Measurements from ENCODE around the gene CD14. TPM values are rescaled to one million over a fixed set of nuclear protein-coding genes. Genes with fewer than 3 reads are reported as not detected.

Gene CD14
- 1.4 and 6.8 TPM in 2 replicates for total RNA-seq

DNA sequence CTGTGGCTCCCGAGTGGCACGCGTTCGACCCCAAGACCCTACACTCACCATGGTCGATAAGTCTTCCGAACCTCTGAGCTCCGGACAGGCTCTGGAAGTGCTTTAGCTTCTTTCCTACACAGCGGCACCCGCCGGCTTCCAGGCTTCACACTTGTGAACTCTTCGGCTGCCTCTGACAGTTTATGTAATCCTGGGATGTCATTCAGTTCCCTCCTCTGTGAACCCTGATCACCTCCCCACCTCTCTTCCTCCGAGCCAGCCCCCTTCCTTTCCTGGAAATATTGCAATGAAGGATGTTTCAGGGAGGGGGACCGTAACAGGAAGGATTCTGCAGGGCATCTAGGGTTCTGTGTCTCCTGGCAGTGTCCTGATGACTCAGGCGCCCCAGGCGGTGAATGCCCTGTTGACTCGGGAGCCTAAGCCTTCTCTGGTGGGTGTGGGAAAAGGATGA lies at the start of gene CD14:
CD14 (minus strand) TSS at position 155 of the 451 bp plus-strand sequence; CDS start at position 51, 104 bp downstream.

DNA sequence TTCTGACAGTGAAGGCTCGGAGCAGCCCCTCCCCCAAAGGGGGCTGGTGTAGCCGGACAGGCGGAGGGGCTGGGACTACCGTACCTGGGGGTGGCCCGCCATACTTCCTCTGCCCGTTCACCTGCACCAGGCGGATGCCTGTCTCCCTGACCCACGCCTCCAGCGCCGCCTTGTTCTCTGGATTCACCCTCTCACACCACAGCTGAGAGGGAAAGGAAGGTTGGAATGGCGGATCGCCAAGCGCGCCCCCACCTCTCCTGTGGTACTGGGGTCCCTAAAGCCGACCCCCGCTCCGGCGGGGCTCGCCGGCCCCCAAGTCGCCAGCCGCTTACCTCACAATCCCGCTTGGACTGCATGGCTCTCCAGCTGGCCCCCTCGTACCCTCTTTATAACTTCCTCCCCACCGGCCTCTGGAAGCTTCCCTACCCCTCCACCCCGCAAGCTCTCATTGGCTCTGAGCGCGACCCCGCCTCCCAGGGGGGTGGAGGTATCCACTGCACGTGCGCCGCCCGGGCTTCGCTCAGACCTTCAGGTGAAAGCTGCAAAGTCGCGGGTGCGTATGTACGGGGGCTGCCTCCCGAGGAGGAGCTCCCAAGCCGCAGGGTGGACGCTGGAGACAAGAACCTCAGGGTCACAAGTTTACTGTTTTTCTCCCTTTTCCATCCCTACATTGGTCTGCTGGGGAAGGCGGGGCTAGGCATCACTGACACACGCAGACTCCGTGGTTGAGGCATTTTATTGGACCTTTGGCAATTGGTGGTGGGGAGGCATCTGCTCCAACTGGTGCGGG lies 40.4 kb upstream of the CD14 start, which contains the start of gene DND1:
DND1 (minus strand) TSS at position 390 of the 790 bp plus-strand sequence; CDS start at position 356, 34 bp downstream.

DNA sequence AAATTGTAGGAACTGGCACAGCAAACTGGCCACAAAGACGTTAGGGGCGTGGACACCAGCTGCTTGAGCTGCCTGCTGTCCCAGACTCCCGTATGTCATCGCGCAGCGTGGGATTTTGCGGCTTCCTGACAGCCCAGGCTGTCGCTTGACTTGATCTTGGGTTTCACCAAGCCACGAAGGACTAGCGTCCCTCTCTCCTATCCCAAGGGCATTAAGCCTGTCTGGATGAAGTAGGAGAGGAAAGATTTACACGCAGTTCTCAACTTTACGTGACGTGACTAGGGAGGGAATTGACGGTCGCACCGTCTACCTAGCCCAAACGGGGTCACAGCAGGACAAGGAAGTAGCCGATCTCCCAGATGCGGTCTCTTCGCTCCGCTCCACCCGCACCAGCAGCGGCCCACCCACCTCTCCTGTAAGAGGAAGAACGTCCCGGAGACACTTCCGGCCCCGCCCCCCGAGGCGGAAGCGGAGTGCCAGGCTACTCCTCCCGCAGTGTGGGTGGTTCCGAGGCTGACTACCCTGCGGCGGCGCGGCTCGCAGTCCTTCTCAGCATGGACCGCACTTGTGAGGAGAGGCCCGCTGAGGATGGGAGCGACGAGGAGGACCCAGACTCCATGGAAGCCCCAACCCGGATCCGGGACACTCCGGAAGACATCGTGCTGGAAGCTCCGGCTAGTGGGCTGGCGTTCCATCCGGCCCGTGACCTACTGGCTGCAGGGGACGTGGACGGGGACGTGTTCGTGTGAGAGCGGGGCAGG lies 31.6 kb upstream of the CD14 start, which contains the start of gene WDR55:
WDR55 (plus strand) TSS at position 546 of the 761 bp plus-strand sequence; CDS start at position 555, 9 bp downstream.

DNA sequence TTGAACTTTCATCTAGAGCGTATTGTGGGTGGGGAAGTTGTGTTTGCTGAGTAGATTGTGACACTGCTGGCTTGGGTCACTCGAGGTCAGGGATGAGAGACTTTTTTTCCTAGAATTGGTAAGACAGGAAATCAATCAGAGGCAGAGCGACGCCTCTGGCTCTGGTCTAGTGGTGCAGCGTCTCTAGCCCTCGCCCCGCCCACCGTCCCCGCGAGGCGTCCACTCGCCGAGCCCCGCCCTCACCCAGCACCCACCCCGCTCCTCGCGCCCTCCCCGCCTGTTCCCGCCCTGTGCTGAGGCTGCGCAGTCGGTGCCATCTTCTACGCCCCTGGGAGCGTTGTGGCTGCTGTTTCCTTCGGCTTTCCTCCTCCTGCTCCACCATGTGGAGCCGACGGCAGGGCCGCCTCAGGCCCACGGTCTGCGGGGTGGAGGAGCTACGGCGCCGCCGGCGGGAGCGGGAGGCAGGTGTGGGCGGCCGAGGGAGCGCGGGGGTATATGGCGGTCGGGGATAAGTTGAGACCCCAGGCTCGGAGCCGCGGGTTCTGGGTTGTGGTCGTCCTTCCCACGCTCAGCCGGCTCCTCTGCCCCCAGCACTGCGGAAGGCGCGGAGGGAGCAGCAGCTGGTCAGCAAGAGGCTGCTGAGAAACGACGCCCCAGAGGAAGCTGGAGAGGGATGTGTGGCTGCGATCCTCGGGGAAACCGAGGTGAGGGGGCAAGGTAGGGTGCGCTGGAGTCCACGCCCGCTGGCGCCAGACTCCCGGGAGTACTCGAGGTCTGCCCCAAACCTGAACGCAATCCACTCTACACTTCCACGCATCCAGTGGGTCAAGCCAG lies 6.4 kb upstream of the CD14 start, which contains the start of gene TMCO6:
TMCO6 (plus strand) TSS at position 304 of the 834 bp plus-strand sequence; CDS start at position 381, 77 bp downstream.

Other genes starting within 250 kb of the CD14 start
- 47.5 and 52.4 TPM in 2 replicates for gene ANKHD1, start 231.3 kb downstream of the CD14 start, total RNA-seq
- gene EIF4EBP3, start 85.5 kb downstream of the CD14 start, total RNA-seq: 0.85 and 4.3 TPM in 2 replicates
- 16.4 and 34.5 TPM in 2 replicates for gene SRA1, start 75.7 kb downstream of the CD14 start, total RNA-seq
- 3.2 and 6.0 TPM in 2 replicates for gene APBB3, start 68.6 kb downstream of the CD14 start, total RNA-seq
- gene SLC35A4, start 68.3 kb downstream of the CD14 start, total RNA-seq: 10.4 and 16.9 TPM in 2 replicates
- gene TMCO6, start 6.3 kb upstream of the CD14 start, total RNA-seq: 9.9 and 26.2 TPM in 2 replicates
- 26.5 and 27.9 TPM in 2 replicates for gene NDUFA2, start 14.5 kb upstream of the CD14 start, total RNA-seq
- gene IK, start 14.7 kb upstream of the CD14 start, total RNA-seq: 62.4 and 66.5 TPM in 2 replicates
- 31.5 and 57.8 TPM in 2 replicates for gene WDR55, start 31.7 kb upstream of the CD14 start, total RNA-seq
- gene DND1, start 40.4 kb upstream of the CD14 start, total RNA-seq: 0.43 TPM in 1 of 2 replicates, not detected in the other
- 36.7 and 59.8 TPM in 2 replicates for gene HARS1, start 58.2 kb upstream of the CD14 start, total RNA-seq
- 30.9 and 45.3 TPM in 2 replicates for gene HARS2, start 58.3 kb upstream of the CD14 start, total RNA-seq
- 44.5 and 49.2 TPM in 2 replicates for gene ZMAT2, start 67.3 kb upstream of the CD14 start, total RNA-seq
- not detected in 2 replicates for gene PCDHA1, start 153.0 kb upstream of the CD14 start, total RNA-seq
- gene PCDHA2, start 161.7 kb upstream of the CD14 start, total RNA-seq: not detected in 2 replicates
- under 0.01 TPM in 2 replicates for gene PCDHA3, start 167.9 kb upstream of the CD14 start, total RNA-seq
- 0.21 and 1.2 TPM in 2 replicates for gene PCDHA4, start 173.9 kb upstream of the CD14 start, total RNA-seq
- not detected in 2 replicates for gene PCDHA5, start 188.4 kb upstream of the CD14 start, total RNA-seq
- 0.43 and 0.48 TPM in 2 replicates for gene PCDHA6, start 194.8 kb upstream of the CD14 start, total RNA-seq
- under 0.01 and 0.48 TPM in 2 replicates for gene PCDHA7, start 201.1 kb upstream of the CD14 start, total RNA-seq
- gene PCDHA8, start 208.0 kb upstream of the CD14 start, total RNA-seq: not detected in 2 replicates
- under 0.01 TPM in 2 replicates for gene PCDHA9, start 215.2 kb upstream of the CD14 start, total RNA-seq
- gene PCDHA10, start 222.7 kb upstream of the CD14 start, total RNA-seq: under 0.01 and 0.48 TPM in 2 replicates
- gene PCDHA11, start 235.8 kb upstream of the CD14 start, total RNA-seq: 0.48 and 1.7 TPM in 2 replicates
- 0.21 and 0.48 TPM in 2 replicates for gene PCDHA12, start 242.1 kb upstream of the CD14 start, total RNA-seq
- gene PCDHA13, start 248.9 kb upstream of the CD14 start, total RNA-seq: 0.24 TPM in 1 of 2 replicates, not detected in the other

Data from tracheal epithelial cell (primary cell).